HepG2 (cell line): Measurements from ENCODE around the gene SLC17A5. TPM values are rescaled to one million over a fixed set of nuclear protein-coding genes. Genes with fewer than 3 reads are reported as not detected.

ENCODE experiments used
- ATAC-seq: fragments of 200-7000 bp; cut with Tn5 transposase; 3 replicates; pipeline ENCODE4 v1.9.1; 2020; ENCODE audit warnings: mild to moderate bottlenecking, moderate library complexity
- BruUV-seq: library from RNA; stranded (reverse); fragments of 400-500 nt; replicated peaks from 2 replicates; lab custom pipeline; 2021; lab: Mats Ljungman, UMichigan
- CTCF ChIA-PET: fragments of 300-600 bp; formaldehyde crosslinking; extraction: SDS; loops from one replicate; lab custom pipeline; 2021; ENCODE audit warnings: low total read pairs, inconsistent platforms, low intra/inter-chr PET ratio; lab: Yijun Ruan, JAX
- POLR2A ChIA-PET: fragments of 350-600 bp; sonication (Branson Sonifier 250); formaldehyde crosslinking; loops from one replicate; lab custom pipeline; 2020; ENCODE audit warnings: antibody characterized with exemption, inconsistent platforms; lab: Yijun Ruan, JAX
- DNase-seq: peaks from one replicate; pipeline ENCODE4 v3.0.0-alpha.2; 2015; ENCODE audit warnings: low spot score
- FAIRE-seq: peaks from 3 replicates; lab custom pipeline; 2011; peaks lifted over from hg19 to GRCh38; lab: Jason Lieb, UNC
- H2AFZ ChIP-seq: one replicate; pipeline ENCODE4 v1.6.1; 2011; ENCODE audit warnings: low read length, inconsistent platforms
- H3K27ac ChIP-seq: fragments of 300-600 bp; 3 replicates; pipeline ENCODE4 v1.8.0; 2011; ENCODE audit warnings: mixed run types, mild to moderate bottlenecking, mixed read lengths, low read length, inconsistent platforms; ENCODE audit not compliant: insufficient read depth; ENCODE audit errors: extremely low read length
- H3K27me3 ChIP-seq, 2 experiments: fragments of 200-600 bp in 1 of 2; 2 replicates in 1 of 2; 3 replicates in 1 of 2; pipeline versions ENCODE4 v1.6.0 to v1.8.0; 2011; ENCODE audit warnings: low read length in 2 of 2, mild to moderate bottlenecking in 2 of 2, moderate library complexity in 2 of 2, inconsistent platforms in 1 of 2; ENCODE audit not compliant: insufficient read depth in 2 of 2, control insufficient read depth in 1 of 2
- H3K36me3 ChIP-seq, 2 experiments: fragments of 200-600 bp in 1 of 2; replicated peaks in 1 of 2; 2 replicates in 1 of 2; 3 replicates in 1 of 2; pipeline versions ENCODE4 v1.5.1 to v1.8.0; 2011; ENCODE audit warnings: low read length in 2 of 2, inconsistent platforms in 1 of 2; ENCODE audit not compliant: insufficient read depth in 2 of 2, control insufficient read depth in 1 of 2
- H3K4me1 ChIP-seq: 2 replicates; pipeline ENCODE4 v1.5.1; 2012; ENCODE audit warnings: low read length, inconsistent platforms; ENCODE audit not compliant: insufficient read depth
- H3K4me2 ChIP-seq: 2 replicates; pipeline ENCODE4 v1.6.0; 2011; ENCODE audit warnings: low read depth, low read length, inconsistent platforms
- H3K4me3 ChIP-seq, 3 experiments: fragments of 200-600 bp in 1 of 3; sonication (generic), shearing (Covaris generic) in 1 of 3; replicated peaks in 1 of 3; 2 replicates each; pipeline ENCODE4 v1.5.1; 2011 to 2016; ENCODE audit warnings: low read length in 3 of 3, inconsistent platforms in 2 of 3, low read depth in 2 of 3, mild to moderate bottlenecking in 2 of 3, control low read depth in 1 of 3, mixed read lengths in 1 of 3; ENCODE audit not compliant: insufficient read depth in 1 of 3
- H3K79me2 ChIP-seq: one replicate; pipeline ENCODE4 v1.6.1; 2011; ENCODE audit warnings: low read length, inconsistent platforms; ENCODE audit not compliant: insufficient read depth
- H3K9ac ChIP-seq: 2 replicates; pipeline ENCODE4 v1.6.0; 2011; ENCODE audit warnings: mild to moderate bottlenecking, low read depth, low read length, inconsistent platforms; ENCODE audit not compliant: insufficient read depth
- H3K9me3 ChIP-seq: 2 replicates; pipeline ENCODE4 v1.5.1; 2012; ENCODE audit warnings: mild to moderate bottlenecking, low read length
- H4K20me1 ChIP-seq: 2 replicates; pipeline ENCODE4 v1.6.0; 2011; ENCODE audit warnings: inconsistent platforms, mild to moderate bottlenecking, low read length, moderate library complexity; ENCODE audit not compliant: insufficient read depth
- HMG20A ChIP-seq: IDR thresholded peaks from 2 replicates; pipeline ENCODE4 v1.6.1; 2016; ENCODE audit warnings: borderline replicate concordance
- WGBS: methylation state at CpG from one replicate; pipeline ENCODE4 v1.1.6; 2017; ENCODE audit warnings: low lambda C conversion rate; 5-methylcytosine and 5-hydroxymethylcytosine counted together
- in situ Hi-C: cut with HindIII; loops from 2 replicates; pipeline ENCODE4 v1.10.0; 2017; ENCODE audit warnings: low pct_unique_long_range_greater_than_20kb; ENCODE audit not compliant: extremely low pct_ligation_motif_present
- intact Hi-C: fragments of 100-400 bp; cut with micrococcal nuclease; formaldehyde crosslinking; loops from one replicate; pipeline ENCODE4 v1.10.0; 2022; ENCODE audit not compliant: unreplicated experiment
- polyA plus RNA-seq, 8 experiments: library from polyadenylated mRNA; depleted of rRNA in 3 of 8; stranded (reverse) in 7 of 8; unstranded in 1 of 8; fragments of >200 nt; fragmentation: Illumina TruSeq in 4 of 8; extraction: Trizol in 4 of 8; gene quantifications; 2 replicates each; pipeline versions ENCODE4 v1.2.1 to v1.2.3, GENCODE V29; 2011 to 2016; ENCODE audit warnings: low read depth in 4 of 8, missing spikeins in 1 of 8, mixed read lengths in 1 of 8; ENCODE audit not compliant: insufficient read depth in 1 of 8
- total RNA-seq, 5 experiments: library from RNA; depleted of rRNA; stranded (reverse); fragments of >200 nt; fragmentation: Illumina TruSeq; extraction: Trizol; gene quantifications; 2 replicates each; pipeline ENCODE4 v1.2.3, GENCODE V29; 2016; ENCODE audit warnings: low read depth in 1 of 5
- TF ChIP-seq, protein P1 (sequence below): sonication (generic); formaldehyde crosslinking; IDR thresholded peaks from 2 replicates; pipeline ENCODE4 v1.4.0; 2020; ENCODE audit warnings: missing genetic modification reagents, borderline replicate concordance

The SLC17A5 gene
- total and polyA plus RNA-seq, 2 of the 13 experiments (the other 11 are each of a cell fraction or from before 2014, with no cell fraction given): 18.3 to 20.5 TPM

DNA sequence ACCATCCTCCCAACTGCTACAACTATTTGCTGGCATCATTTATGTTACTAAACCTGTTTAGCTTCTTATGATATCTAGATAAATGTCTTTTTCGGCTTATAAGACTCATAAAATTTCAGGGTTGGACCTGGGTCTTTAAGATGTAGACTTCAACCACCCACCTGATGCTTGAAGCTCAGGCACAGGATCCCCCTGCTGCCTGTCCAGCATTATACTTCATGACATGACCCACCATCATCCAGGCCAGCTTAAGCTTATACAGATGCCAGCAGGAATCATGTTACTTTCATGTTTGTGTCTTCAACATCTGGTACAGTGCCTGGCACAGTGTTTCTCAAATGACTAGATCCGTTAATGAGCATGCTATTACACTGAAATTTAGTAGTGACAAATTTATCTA, 47.4 kb downstream of the SLC17A5 start (continued):
- TF ChIP-seq, protein P1, sequence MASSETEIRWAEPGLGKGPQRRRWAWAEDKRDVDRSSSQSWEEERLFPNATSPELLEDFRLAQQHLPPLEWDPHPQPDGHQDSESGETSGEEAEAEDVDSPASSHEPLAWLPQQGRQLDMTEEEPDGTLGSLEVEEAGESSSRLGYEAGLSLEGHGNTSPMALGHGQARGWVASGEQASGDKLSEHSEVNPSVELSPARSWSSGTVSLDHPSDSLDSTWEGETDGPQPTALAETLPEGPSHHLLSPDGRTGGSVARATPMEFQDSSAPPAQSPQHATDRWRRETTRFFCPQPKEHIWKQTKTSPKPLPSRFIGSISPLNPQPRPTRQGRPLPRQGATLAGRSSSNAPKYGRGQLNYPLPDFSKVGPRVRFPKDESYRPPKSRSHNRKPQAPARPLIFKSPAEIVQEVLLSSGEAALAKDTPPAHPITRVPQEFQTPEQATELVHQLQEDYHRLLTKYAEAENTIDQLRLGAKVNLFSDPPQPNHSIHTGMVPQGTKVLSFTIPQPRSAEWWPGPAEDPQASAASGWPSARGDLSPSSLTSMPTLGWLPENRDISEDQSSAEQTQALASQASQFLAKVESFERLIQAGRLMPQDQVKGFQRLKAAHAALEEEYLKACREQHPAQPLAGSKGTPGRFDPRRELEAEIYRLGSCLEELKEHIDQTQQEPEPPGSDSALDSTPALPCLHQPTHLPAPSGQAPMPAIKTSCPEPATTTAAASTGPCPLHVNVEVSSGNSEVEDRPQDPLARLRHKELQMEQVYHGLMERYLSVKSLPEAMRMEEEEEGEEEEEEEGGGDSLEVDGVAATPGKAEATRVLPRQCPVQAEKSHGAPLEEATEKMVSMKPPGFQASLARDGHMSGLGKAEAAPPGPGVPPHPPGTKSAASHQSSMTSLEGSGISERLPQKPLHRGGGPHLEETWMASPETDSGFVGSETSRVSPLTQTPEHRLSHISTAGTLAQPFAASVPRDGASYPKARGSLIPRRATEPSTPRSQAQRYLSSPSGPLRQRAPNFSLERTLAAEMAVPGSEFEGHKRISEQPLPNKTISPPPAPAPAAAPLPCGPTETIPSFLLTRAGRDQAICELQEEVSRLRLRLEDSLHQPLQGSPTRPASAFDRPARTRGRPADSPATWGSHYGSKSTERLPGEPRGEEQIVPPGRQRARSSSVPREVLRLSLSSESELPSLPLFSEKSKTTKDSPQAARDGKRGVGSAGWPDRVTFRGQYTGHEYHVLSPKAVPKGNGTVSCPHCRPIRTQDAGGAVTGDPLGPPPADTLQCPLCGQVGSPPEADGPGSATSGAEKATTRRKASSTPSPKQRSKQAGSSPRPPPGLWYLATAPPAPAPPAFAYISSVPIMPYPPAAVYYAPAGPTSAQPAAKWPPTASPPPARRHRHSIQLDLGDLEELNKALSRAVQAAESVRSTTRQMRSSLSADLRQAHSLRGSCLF (CRISPR knock-in tag): no peak

DNA sequence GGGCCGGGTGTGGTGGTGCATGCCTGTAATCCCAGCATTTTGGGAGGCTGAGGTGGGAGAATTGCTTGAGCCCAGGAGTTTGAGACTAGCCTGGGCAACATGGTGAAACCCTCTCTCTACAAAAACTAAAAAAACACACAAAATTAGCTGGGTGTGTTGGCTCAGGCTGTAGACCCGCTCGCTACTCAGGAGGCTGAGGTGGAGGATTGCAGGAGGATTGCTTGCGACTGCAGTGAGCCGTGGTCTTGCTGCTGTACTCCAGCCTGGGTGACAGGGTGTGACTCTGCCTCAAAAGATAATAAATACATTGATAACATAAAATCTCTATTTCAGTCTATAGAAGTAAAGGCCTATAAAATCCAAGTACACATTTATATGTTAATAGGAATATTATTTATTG, 49.3 kb downstream of the SLC17A5 start:
- Histone ChIP-seq H4K20me1 (no peaks in the 10 kb centered on the region), H3K9ac (no peak overlapping the region), H2AFZ (no peak overlapping the region), H3K36me3 (peaks cover 1 to 11% of the 10 kb centered on the region in 2 experiments; a peak in 4 of 5 replicates), H3K4me1 (peaks cover 12% of the 10 kb centered on the region), H3K9me3 (no peaks in the 10 kb centered on the region), H3K79me2 (no peaks in the 10 kb centered on the region), H3K4me2 (no peak overlapping the region), H3K4me3 (no peak overlapping the region), H3K27me3 (no peaks in the 10 kb centered on the region), H3K27ac (no peak overlapping the region)
- DNase-seq (no peak), FAIRE-seq (no peak), ATAC-seq (no peak)
- POLR2A ChIA-PET: no interaction called here
- 89% methylated on average over 5 of the region's 5 CpGs for WGBS
- BruUV-seq: no TSS peak
- in situ Hi-C loops (no loop called here), intact Hi-C loops (no loop called here)
- CTCF ChIA-PET: no interaction called here
- no peak for TF ChIP-seq HMG20A (CRISPR knock-in tag)
